PFSK-1 (cell line): ENCODE results near the gene ADM2.

Experiments used
- SIN3A ChIP-seq: IDR thresholded peaks from 2 replicates; pipeline ENCODE4 v1.6.1; 2012; ENCODE audit warnings: mild to moderate bottlenecking, low read length, moderate library complexity, borderline replicate concordance; ENCODE audit not compliant: insufficient read depth
- TAF1 ChIP-seq: IDR thresholded peaks from 2 replicates; pipeline ENCODE4 v1.6.1; 2012; ENCODE audit warnings: low read length, control low read depth, borderline replicate concordance; ENCODE audit not compliant: insufficient read depth
- TF ChIP-seq, protein P1 (sequence below), 2 experiments: IDR thresholded peaks; 2 replicates each; pipeline versions ENCODE4 v1.6.1 to v1.8.0; 2011 to 2012; ENCODE audit warnings: low read depth in 2 of 2, low read length in 2 of 2, control low read depth in 1 of 2, inconsistent platforms in 1 of 2, mild to moderate bottlenecking in 1 of 2, moderate library complexity in 1 of 2; ENCODE audit not compliant: insufficient read depth in 1 of 2

DNA sequence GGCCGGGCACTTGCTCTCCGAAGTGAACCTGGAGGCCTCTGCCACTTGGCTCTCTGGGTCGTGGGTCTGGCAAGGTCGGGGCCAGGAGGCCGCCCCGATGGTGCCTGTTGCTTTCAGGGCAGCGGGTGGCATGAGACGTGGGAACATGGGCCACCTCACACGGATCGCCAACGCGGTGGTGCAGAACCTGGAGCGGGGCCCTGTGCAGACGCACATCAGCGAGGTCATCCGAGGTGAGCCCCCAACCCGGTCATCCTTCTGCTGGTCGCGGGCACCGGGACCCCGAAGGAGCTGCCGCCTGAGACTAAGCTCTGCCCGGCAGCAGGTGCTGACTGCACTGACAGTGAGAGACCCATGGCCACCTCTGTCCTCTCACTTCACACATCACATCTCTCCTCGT is 46.5 kb upstream of the ADM2 start:
- TF ChIP-seq, protein P1, sequence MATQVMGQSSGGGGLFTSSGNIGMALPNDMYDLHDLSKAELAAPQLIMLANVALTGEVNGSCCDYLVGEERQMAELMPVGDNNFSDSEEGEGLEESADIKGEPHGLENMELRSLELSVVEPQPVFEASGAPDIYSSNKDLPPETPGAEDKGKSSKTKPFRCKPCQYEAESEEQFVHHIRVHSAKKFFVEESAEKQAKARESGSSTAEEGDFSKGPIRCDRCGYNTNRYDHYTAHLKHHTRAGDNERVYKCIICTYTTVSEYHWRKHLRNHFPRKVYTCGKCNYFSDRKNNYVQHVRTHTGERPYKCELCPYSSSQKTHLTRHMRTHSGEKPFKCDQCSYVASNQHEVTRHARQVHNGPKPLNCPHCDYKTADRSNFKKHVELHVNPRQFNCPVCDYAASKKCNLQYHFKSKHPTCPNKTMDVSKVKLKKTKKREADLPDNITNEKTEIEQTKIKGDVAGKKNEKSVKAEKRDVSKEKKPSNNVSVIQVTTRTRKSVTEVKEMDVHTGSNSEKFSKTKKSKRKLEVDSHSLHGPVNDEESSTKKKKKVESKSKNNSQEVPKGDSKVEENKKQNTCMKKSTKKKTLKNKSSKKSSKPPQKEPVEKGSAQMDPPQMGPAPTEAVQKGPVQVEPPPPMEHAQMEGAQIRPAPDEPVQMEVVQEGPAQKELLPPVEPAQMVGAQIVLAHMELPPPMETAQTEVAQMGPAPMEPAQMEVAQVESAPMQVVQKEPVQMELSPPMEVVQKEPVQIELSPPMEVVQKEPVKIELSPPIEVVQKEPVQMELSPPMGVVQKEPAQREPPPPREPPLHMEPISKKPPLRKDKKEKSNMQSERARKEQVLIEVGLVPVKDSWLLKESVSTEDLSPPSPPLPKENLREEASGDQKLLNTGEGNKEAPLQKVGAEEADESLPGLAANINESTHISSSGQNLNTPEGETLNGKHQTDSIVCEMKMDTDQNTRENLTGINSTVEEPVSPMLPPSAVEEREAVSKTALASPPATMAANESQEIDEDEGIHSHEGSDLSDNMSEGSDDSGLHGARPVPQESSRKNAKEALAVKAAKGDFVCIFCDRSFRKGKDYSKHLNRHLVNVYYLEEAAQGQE (IDR thresholded peaks at IDR 0.05; ENCODE audit: insufficient read depth in 1 of 2, low read depth in 2 of 2, low read length in 2 of 2): no peak
- TF ChIP-seq TAF1 (no peak), SIN3A (no peak)
